ENCODE results near the gene GNL3. TPM values are rescaled to one million over a fixed set of nuclear protein-coding genes. Genes with fewer than 3 reads are reported as not detected.

GNL3 gene
- total RNA-seq, 2 experiments from 2014 or later: 104 to 106 TPM

DNA sequence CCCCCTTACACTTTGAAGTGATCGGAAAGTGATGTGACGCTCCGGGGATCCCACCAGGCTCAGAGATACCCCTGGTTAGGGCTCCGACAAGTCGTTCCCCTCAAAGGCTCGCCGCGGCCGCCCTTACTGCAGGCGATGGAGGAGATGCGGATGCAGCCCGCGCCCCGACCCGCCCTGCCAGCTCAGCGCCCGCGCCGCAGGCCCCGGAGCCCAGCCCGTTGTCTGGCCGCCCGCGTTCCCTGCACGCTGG lies 19.5 kb downstream of the GNL3 start:
- Mint-ChIP-seq H3K36me3 (ENCODE audit: low read depth) (peaks cover 44% of the 10 kb centered on the region), H3K4me1 (ENCODE audit: low read depth) (peaks cover 40% of the 10 kb centered on the region), H3K27ac (peak overlapping the region; percentile 98), H3K27me3 (no peaks in the 10 kb centered on the region), H3K4me3 (peak overlapping the region; percentile 96), H3K9me3 (no peaks in the 10 kb centered on the region)
- peak overlapping the region; percentile 98 for H3K4me3 ChIP-seq (ENCODE audit: low read length)
- peaks cover 39% of the 10 kb centered on the region for H3K4me1 ChIP-seq (ENCODE audit: insufficient read depth, low read length)
- intact Hi-C loops (cut with DNase I, micrococcal nuclease): loop anchor here (1.0 to 10.0 kb wide), 4 partner anchors 18 to 711 kb away; partner anchors contain the start of genes DCP1A (in 1 of the 2), GNL3 (in 1 of the 2) and RPL29 (in 1 of the 2)
- H3K27ac ChIP-seq (ENCODE audit: low read depth in 1 of 2, low read length in 2 of 2): peak overlapping the region; percentile 86 to 90
- H3K9me3 ChIP-seq (ENCODE audit: control insufficient read depth in 1 of 2, insufficient read depth in 1 of 2, low read length in 2 of 2): no peaks in the 10 kb centered on the region
- ATAC-seq (ENCODE audit: poor library complexity): peak; percentile 63
- H3K36me3 ChIP-seq (ENCODE audit: insufficient read depth, low read length): peaks cover 26% of the 10 kb centered on the region
- no peaks in the 10 kb centered on the region for H3K27me3 ChIP-seq (ENCODE audit: control insufficient read depth in 1 of 2, insufficient read depth in 2 of 2, low read length in 2 of 2)
- TF ChIP-seq, protein P1, sequence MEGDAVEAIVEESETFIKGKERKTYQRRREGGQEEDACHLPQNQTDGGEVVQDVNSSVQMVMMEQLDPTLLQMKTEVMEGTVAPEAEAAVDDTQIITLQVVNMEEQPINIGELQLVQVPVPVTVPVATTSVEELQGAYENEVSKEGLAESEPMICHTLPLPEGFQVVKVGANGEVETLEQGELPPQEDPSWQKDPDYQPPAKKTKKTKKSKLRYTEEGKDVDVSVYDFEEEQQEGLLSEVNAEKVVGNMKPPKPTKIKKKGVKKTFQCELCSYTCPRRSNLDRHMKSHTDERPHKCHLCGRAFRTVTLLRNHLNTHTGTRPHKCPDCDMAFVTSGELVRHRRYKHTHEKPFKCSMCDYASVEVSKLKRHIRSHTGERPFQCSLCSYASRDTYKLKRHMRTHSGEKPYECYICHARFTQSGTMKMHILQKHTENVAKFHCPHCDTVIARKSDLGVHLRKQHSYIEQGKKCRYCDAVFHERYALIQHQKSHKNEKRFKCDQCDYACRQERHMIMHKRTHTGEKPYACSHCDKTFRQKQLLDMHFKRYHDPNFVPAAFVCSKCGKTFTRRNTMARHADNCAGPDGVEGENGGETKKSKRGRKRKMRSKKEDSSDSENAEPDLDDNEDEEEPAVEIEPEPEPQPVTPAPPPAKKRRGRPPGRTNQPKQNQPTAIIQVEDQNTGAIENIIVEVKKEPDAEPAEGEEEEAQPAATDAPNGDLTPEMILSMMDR (IDR thresholded peaks at IDR 0.05): no peak
- ChIA-PET CTCF (no interaction called here), POLR2A (interaction anchor here (1.0 to 2.6 kb wide), 11 partner anchors 10 to 1206 kb away, joined by 3 to 23 read pairs (median 4); partner anchors contain the start of genes DCP1A, PBRM1, STIMATE and UQCC5)
- no peak for DNase-seq

DNA sequence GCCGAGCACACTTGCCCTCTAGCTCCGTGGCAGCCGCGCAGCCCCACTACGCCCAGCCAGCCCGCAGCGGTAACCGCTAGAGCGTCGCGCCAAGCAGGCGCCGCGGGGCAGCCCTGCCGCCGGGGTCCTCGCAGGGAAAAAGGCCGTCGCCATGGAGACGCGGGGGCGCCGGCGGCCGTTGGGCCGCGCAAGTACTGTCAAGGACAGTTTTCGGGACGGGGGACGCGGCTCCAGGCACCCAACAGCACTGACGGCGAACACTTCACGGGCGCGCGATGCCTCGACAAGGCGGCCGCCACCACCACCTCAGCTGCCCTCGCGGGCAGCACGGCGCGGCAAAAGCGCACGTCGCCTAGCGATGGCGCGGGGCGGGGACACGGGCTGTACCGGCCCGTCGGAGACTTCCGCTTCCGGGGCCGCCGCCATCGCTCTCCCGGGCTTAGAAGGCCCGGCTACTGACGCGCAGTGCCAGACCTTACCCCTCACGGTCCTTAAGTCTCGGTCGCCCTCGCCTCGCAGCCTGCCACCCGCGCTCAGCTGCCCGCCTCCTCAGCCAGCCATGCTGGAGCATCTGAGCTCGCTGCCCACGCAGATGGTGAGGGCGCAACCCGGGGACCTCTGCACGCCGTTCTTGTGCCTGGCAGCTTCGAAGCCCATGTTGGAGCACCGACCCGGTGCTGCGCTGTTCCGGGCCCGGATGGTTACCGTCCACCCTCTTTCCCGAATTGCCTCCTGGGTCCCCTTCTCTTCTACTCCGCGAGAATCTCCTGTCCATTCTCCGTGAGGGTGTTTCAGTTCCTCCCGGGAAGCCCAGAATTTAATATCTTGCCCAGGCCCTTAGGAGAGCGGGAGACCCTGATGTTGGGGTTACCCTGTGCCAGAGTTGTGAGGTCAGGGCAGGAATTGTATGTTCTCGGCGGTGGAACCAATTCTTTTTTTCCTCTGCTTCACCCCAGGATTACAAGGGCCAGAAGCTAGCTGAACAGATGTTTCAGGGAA lies 20.2 kb downstream of the GNL3 start, which contains the start of the genes GLT8D1 and SPCS1:
Gene GLT8D1 (minus strand): TSS at position 104 of the 999 bp plus-strand sequence. CDS start 5,331 bp downstream, outside the sequence.
Gene SPCS1 (plus strand): TSS at position 419 of the 999 bp plus-strand sequence. CDS start 141 bp downstream, at position 560.
- CTCF ChIA-PET: no interaction called here
- POLR2A ChIA-PET: interaction anchor here (1.0 to 2.6 kb wide), 11 partner anchors 10 to 1207 kb away, joined by 3 to 23 read pairs (median 4); partner anchors contain the start of genes DCP1A, PBRM1, STIMATE and UQCC5
- H3K27me3 Mint-ChIP-seq: no peaks in the 10 kb centered on the region
- no peaks in the 10 kb centered on the region for H3K9me3 Mint-ChIP-seq
- peaks cover 39% of the 10 kb centered on the region for H3K4me1 ChIP-seq (ENCODE audit: insufficient read depth, low read length)
- H3K4me3 Mint-ChIP-seq: peak within 1 kb of the TSS; percentile 96
- H3K36me3 ChIP-seq (ENCODE audit: insufficient read depth, low read length): peaks cover 26% of the 10 kb centered on the region
- DNase-seq: peak; percentile 70 to 94 (median 82)
- TF ChIP-seq, protein P1 (IDR thresholded peaks at IDR 0.05): no peak
- intact Hi-C loops (cut with DNase I, micrococcal nuclease): loop anchor here (1.0 to 10.0 kb wide), 5 partner anchors 19 to 711 kb away; partner anchors contain the start of genes DCP1A (in 1 of the 2), GNL3 (in 1 of the 2) and RPL29 (in 1 of the 2)
- no peaks in the 10 kb centered on the region for H3K9me3 ChIP-seq (ENCODE audit: control insufficient read depth in 1 of 2, insufficient read depth in 1 of 2, low read length in 2 of 2)
- ATAC-seq (ENCODE audit: poor library complexity): peak; percentile 89
- no peaks in the 10 kb centered on the region for H3K27me3 ChIP-seq (ENCODE audit: control insufficient read depth in 1 of 2, insufficient read depth in 2 of 2, low read length in 2 of 2)
- H3K27ac ChIP-seq (ENCODE audit: low read depth in 1 of 2, low read length in 2 of 2): peak within 1 kb of the TSS; percentile 86 to 90
- H3K4me1 Mint-ChIP-seq (ENCODE audit: low read depth): peaks cover 40% of the 10 kb centered on the region
- H3K27ac Mint-ChIP-seq: peak within 1 kb of the TSS; percentile 98
- H3K36me3 Mint-ChIP-seq (ENCODE audit: low read depth): peaks cover 50% of the 10 kb centered on the region
- H3K4me3 ChIP-seq (ENCODE audit: low read length): peak within 1 kb of the TSS; percentile 98

DNA sequence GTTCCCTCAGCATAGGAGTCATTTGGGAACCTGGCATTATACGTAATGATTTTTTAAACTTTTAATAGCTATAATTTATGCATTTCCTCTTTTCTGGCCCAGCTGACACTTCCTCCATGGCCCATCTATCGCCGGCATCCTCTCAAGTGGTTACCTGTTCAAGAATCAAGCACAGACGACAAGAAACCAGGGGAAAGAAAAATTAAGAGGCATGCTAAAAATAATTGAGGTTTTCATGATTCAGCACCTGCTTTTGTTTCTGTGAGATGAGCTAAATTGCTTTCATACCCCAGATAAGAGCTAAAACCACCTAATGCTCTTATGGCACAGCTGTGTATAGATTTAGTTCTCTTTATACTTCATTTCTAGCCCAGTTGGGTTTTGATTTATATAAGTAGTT lies 21.8 kb downstream of the GNL3 start:
- Histone ChIP-seq H3K4me3 (ENCODE audit: low read length) (peak overlapping the region; percentile 98), H3K9me3 (ENCODE audit: control insufficient read depth in 1 of 2, insufficient read depth in 1 of 2, low read length in 2 of 2) (no peaks in the 10 kb centered on the region), H3K4me1 (ENCODE audit: insufficient read depth, low read length) (peaks cover 35% of the 10 kb centered on the region), H3K27ac (ENCODE audit: low read depth in 1 of 2, low read length in 2 of 2) (peak overlapping the region; percentile 13 to 16), H3K36me3 (ENCODE audit: insufficient read depth, low read length) (peaks cover 30% of the 10 kb centered on the region), H3K27me3 (ENCODE audit: control insufficient read depth in 1 of 2, insufficient read depth in 2 of 2, low read length in 2 of 2) (no peaks in the 10 kb centered on the region)
- ATAC-seq (ENCODE audit: poor library complexity) (no peak), DNase-seq (peak in 1 of 14 experiments; percentile 8)
- H3K27ac Mint-ChIP-seq: peak overlapping the region; percentile 98
- peak overlapping the region; percentile 85 for H3K4me3 Mint-ChIP-seq
- intact Hi-C loops (cut with DNase I, micrococcal nuclease): loop anchor here in 1 of 2 experiments (2.0 to 10.0 kb wide), 3 partner anchors 61 to 713 kb away; partner anchors contain the start of genes DCP1A and RPL29
- no peaks in the 10 kb centered on the region for H3K27me3 Mint-ChIP-seq
- H3K9me3 Mint-ChIP-seq: no peaks in the 10 kb centered on the region
- TF ChIP-seq, protein P1 (IDR thresholded peaks at IDR 0.05): no peak
- CTCF ChIA-PET: no interaction called here
- POLR2A ChIA-PET: interaction anchor here (2.0 kb wide), 1 partner anchor 13 kb away, joined by 7 read pairs; no protein-coding TSS in a partner anchor
- H3K36me3 Mint-ChIP-seq (ENCODE audit: low read depth): peaks cover 56% of the 10 kb centered on the region
- H3K4me1 Mint-ChIP-seq (ENCODE audit: low read depth): peaks cover 40% of the 10 kb centered on the region
